Measurements from ENCODE around the gene HMCES.

Gene HMCES

DNA sequence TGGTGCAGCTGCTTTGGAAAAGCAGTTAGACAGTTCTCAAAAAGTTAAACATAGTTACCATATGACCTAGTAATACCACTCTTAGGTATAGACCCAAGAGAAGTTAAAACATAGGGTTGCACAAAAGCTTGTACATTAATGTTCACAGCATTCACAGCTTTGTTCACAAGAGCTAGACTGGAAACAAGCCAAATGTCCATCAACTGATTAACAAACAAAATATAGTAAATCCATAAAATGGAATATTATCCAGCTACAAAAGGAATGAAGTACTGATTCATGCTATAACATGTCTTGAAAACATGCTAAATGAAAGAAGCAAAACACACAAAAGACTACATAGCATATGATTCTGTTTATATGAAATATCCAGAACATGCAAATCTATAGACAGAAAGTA is 32.0 kb upstream of the HMCES start:
- peaks cover 27% of the 10 kb centered on the region for H3K79me2 ChIP-seq (ENCODE audit: insufficient read depth, low read length)
- no peak overlapping the region for H3K9ac ChIP-seq (ENCODE audit: low read depth, low read length)
- H3K4me1 ChIP-seq (ENCODE audit: insufficient read depth, low read length) = peaks cover 26% of the 10 kb centered on the region
- H3K4me3 ChIP-seq (ENCODE audit: low read depth in 1 of 2, low read length in 2 of 2) = no peak overlapping the region
- TF ChIP-seq EZH2 (IDR thresholded peaks at IDR 0.05; ENCODE audit: borderline replicate concordance, low read depth, low read length, severe bottlenecking) = no peak
- TF ChIP-seq CTCF (IDR thresholded peaks at IDR 0.05; ENCODE audit: borderline replicate concordance, extremely low read depth, low read length, poor library complexity, severe bottlenecking) = no peak
- ATAC-seq (ENCODE audit: insufficient read depth, low read depth) = no peak
- H3K36me3 ChIP-seq (ENCODE audit: insufficient read depth, low read length) = no peaks in the 10 kb centered on the region; the same call in 1 of the 2 replicates
- H3K27ac ChIP-seq (ENCODE audit: low read length) = no peak overlapping the region
- no peak for DNase-seq
- H3K9me3 ChIP-seq (ENCODE audit: insufficient read depth, low read length, severe bottlenecking) = no peaks in the 10 kb centered on the region
- H3K4me2 ChIP-seq (ENCODE audit: insufficient read depth, low read length) = no peak overlapping the region
- H4K20me1 ChIP-seq (ENCODE audit: insufficient read depth, low read length) = no peaks in the 10 kb centered on the region
- no peak overlapping the region for H2AFZ ChIP-seq (ENCODE audit: low read depth, low read length)
- no peaks in the 10 kb centered on the region for H3K27me3 ChIP-seq (ENCODE audit: insufficient read depth, low read length, poor library complexity)

DNA sequence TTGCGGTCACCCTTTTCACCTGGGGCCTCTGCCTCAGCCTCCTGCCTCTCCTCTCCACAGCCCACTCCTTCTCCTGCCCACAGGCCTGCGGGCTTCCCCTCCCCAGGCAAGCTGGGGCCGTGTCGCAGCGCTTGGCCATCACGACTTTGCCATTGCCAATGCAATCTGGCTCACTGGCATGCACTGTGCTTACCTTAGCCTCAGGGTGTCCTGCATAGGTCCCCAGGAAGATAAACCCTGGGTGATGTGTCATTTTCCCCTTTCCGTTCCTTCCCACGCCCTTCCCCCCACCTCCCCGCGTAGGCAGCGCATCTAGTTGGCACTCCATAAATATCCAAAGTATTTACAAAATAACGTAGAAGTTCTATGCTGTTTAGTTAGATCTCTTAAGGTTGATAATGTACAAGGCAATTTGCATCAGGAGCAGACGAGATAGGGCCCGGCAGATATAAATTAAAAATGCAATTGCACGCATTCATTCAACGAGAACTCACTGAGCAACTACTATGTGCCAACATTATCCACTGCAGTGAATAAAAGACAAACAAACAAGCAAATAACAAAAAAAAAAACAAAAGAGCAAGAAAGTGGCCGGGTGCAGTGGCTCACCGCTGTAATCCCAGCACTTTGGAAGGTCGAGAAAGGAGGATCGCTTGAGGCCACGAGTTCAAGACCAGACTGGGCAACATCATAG is 30.2 kb upstream of the HMCES start:
- Histone ChIP-seq H3K79me2 (ENCODE audit: insufficient read depth, low read length) (peaks cover 33% of the 10 kb centered on the region), H3K9ac (ENCODE audit: low read depth, low read length) (peak overlapping the region; percentile 91), H2AFZ (ENCODE audit: low read depth, low read length) (peak overlapping the region; percentile 94), H3K36me3 (ENCODE audit: insufficient read depth, low read length) (peaks cover 15% of the 10 kb centered on the region), H3K4me2 (ENCODE audit: insufficient read depth, low read length) (peak overlapping the region; percentile 82), H3K27me3 (ENCODE audit: insufficient read depth, low read length, poor library complexity) (no peaks in the 10 kb centered on the region), H3K27ac (ENCODE audit: low read length) (peak overlapping the region; percentile 86), H3K4me3 (ENCODE audit: low read depth in 1 of 2, low read length in 2 of 2) (peak overlapping the region; percentile 75 to 77), H3K4me1 (ENCODE audit: insufficient read depth, low read length) (peaks cover 26% of the 10 kb centered on the region), H4K20me1 (ENCODE audit: insufficient read depth, low read length) (no peaks in the 10 kb centered on the region), H3K9me3 (ENCODE audit: insufficient read depth, low read length, severe bottlenecking) (no peaks in the 10 kb centered on the region)
- TF ChIP-seq CTCF (IDR thresholded peaks at IDR 0.05; ENCODE audit: borderline replicate concordance, extremely low read depth, low read length, poor library complexity, severe bottlenecking) (no peak), EZH2 (IDR thresholded peaks at IDR 0.05; ENCODE audit: borderline replicate concordance, low read depth, low read length, severe bottlenecking) (no peak)
- DNase-seq (no peak), ATAC-seq (ENCODE audit: insufficient read depth, low read depth) (no peak)

GRCh38 chr3:129249284-129250065 is 29.2 kb upstream of the HMCES start, which contains the start of gene COPG1:
TSS of gene COPG1 (plus strand) at chr3:129249606. CDS start at chr3:129249710, 104 bp downstream.
- peak within 1 kb of the TSS; percentile 91 for H3K9ac ChIP-seq (ENCODE audit: low read depth, low read length)
- peak; percentile 91 for ATAC-seq (ENCODE audit: insufficient read depth, low read depth)
- peak within 1 kb of the TSS; percentile 94 for H2AFZ ChIP-seq (ENCODE audit: low read depth, low read length)

More at GRCh38 chr3:129249284-129250065, 29.2 kb upstream of the HMCES start, which contains the start of gene COPG1:
- H3K36me3 ChIP-seq (ENCODE audit: insufficient read depth, low read length) = peaks cover 21% of the 10 kb centered on the region
- peak within 1 kb of the TSS; percentile 75 to 77 for H3K4me3 ChIP-seq (ENCODE audit: low read depth in 1 of 2, low read length in 2 of 2)
- peak within 1 kb of the TSS; percentile 86 for H3K27ac ChIP-seq (ENCODE audit: low read length)
- peaks cover 33% of the 10 kb centered on the region for H3K79me2 ChIP-seq (ENCODE audit: insufficient read depth, low read length)
- no peaks in the 10 kb centered on the region for H3K9me3 ChIP-seq (ENCODE audit: insufficient read depth, low read length, severe bottlenecking)
- peaks cover 26% of the 10 kb centered on the region for H3K4me1 ChIP-seq (ENCODE audit: insufficient read depth, low read length)
- no peaks in the 10 kb centered on the region for H4K20me1 ChIP-seq (ENCODE audit: insufficient read depth, low read length)
- peak; percentile 90 for DNase-seq
- peak within 1 kb of the TSS; percentile 82 for H3K4me2 ChIP-seq (ENCODE audit: insufficient read depth, low read length)
- H3K27me3 ChIP-seq (ENCODE audit: insufficient read depth, low read length, poor library complexity) = no peaks in the 10 kb centered on the region
- no peak for TF ChIP-seq CTCF (IDR thresholded peaks at IDR 0.05; ENCODE audit: borderline replicate concordance, extremely low read depth, low read length, poor library complexity, severe bottlenecking)
